ENCODE results near the gene MTMR1.

MTMR1 gene

GRCh38 chrX:150761819-150762216 lies 68.6 kb downstream of the MTMR1 start:
- Histone ChIP-seq H3K27me3 (replicated peaks; ENCODE audit: insufficient read depth, low read length) (no peaks in the 10 kb centered on the region), H2AFZ (ENCODE audit: low read length) (no peak overlapping the region), H3K9ac (ENCODE audit: low read length) (no peak overlapping the region), H4K20me1 (ENCODE audit: insufficient read depth, low read length) (no peaks in the 10 kb centered on the region), H3K4me2 (ENCODE audit: low read depth, low read length) (no peak overlapping the region), H3K4me3 (ENCODE audit: low read length) (no peak overlapping the region), H3F3A (ENCODE audit: insufficient read depth, low read length) (no peaks in the 10 kb centered on the region), H3K27ac (ENCODE audit: low read length) (no peak overlapping the region), H3K9me3 (replicated peaks; ENCODE audit: insufficient read depth, low read length) (no peaks in the 10 kb centered on the region), H3K79me2 (ENCODE audit: low read length) (no peaks in the 10 kb centered on the region), H3K4me1 (ENCODE audit: low read length) (no peaks in the 10 kb centered on the region), H3K9me2 (replicated peaks; ENCODE audit: insufficient read depth, low read length) (no peaks in the 10 kb centered on the region), H3K36me3 (replicated peaks; ENCODE audit: insufficient read depth, low read length) (no peaks in the 10 kb centered on the region)
- DNase-seq: no peak
- TF ChIP-seq, protein P1, sequence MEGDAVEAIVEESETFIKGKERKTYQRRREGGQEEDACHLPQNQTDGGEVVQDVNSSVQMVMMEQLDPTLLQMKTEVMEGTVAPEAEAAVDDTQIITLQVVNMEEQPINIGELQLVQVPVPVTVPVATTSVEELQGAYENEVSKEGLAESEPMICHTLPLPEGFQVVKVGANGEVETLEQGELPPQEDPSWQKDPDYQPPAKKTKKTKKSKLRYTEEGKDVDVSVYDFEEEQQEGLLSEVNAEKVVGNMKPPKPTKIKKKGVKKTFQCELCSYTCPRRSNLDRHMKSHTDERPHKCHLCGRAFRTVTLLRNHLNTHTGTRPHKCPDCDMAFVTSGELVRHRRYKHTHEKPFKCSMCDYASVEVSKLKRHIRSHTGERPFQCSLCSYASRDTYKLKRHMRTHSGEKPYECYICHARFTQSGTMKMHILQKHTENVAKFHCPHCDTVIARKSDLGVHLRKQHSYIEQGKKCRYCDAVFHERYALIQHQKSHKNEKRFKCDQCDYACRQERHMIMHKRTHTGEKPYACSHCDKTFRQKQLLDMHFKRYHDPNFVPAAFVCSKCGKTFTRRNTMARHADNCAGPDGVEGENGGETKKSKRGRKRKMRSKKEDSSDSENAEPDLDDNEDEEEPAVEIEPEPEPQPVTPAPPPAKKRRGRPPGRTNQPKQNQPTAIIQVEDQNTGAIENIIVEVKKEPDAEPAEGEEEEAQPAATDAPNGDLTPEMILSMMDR (IDR thresholded peaks at IDR 0.05; ENCODE audit: low read length): no peak
- TF ChIP-seq EZH2 (optimal IDR thresholded peaks at IDR 0.05; ENCODE audit: low read depth, low read length): no peak
- no peak for TF ChIP-seq EZH2phosphoT487 (IDR thresholded peaks at IDR 0.05; ENCODE audit: low read length)

DNA sequence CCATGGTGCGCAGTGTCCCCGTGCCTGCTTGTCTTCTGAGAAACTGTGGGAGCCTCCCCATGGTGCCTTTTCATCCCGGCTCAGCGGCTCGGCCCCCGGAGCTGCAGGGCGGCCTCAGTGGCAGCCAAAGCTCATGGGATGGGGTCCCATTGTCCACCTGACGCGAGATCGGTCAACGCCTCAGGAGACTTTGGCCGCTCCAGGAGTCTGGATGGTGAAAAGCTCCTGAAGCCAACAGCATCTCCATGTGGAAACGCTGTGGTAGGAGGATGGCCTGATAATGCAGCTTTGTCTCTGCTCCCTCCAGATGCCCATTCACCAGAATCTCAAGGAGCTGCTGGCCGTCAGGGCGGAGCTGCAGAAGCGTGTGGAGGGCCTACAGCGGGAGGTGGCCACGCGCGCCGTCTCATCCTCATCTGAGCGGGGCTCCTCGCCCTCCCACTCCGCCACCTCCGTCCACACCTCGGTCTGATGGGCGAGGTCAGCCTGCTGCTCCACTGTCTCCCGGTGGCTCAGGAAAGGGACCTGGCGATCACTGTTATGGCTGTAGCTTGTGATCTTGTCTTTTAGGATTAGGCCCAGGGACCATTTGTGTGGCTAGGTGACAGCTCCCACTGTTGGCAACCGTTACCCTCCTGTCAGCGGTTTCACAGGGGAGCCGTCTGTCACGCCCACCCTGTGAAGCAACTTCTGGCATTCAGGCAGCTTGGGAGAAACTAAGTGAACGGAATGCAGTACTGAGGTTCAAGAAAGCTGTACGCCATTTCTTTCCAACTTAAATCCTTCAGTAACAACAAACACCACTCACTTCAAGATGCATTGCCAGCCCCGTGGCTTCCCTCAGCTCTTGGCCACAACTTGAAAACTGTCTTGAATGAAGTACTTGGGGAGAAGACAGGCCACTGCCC lies 69.3 kb downstream of the MTMR1 start:
- H4K20me1 ChIP-seq (ENCODE audit: insufficient read depth, low read length): no peaks in the 10 kb centered on the region
- no peaks in the 10 kb centered on the region for H3K9me2 ChIP-seq (replicated peaks; ENCODE audit: insufficient read depth, low read length)
- H3K36me3 ChIP-seq (replicated peaks; ENCODE audit: insufficient read depth, low read length): no peaks in the 10 kb centered on the region
- no peaks in the 10 kb centered on the region for H3F3A ChIP-seq (ENCODE audit: insufficient read depth, low read length)
- no peaks in the 10 kb centered on the region for H3K79me2 ChIP-seq (ENCODE audit: low read length)
- no peak for DNase-seq
- H3K4me1 ChIP-seq (ENCODE audit: low read length): no peaks in the 10 kb centered on the region
- no peak overlapping the region for H3K27ac ChIP-seq (ENCODE audit: low read length)
- H3K4me3 ChIP-seq (ENCODE audit: low read length): no peak overlapping the region
- no peaks in the 10 kb centered on the region for H3K27me3 ChIP-seq (replicated peaks; ENCODE audit: insufficient read depth, low read length)
- H3K9ac ChIP-seq (ENCODE audit: low read length): no peak overlapping the region
- H2AFZ ChIP-seq (ENCODE audit: low read length): no peak overlapping the region
- no peaks in the 10 kb centered on the region for H3K9me3 ChIP-seq (replicated peaks; ENCODE audit: insufficient read depth, low read length)
- no peak overlapping the region for H3K4me2 ChIP-seq (ENCODE audit: low read depth, low read length)
- TF ChIP-seq EZH2phosphoT487 (IDR thresholded peaks at IDR 0.05; ENCODE audit: low read length): no peak
- TF ChIP-seq EZH2 (optimal IDR thresholded peaks at IDR 0.05; ENCODE audit: low read depth, low read length): no peak
- TF ChIP-seq, protein P1 (IDR thresholded peaks at IDR 0.05; ENCODE audit: low read length): no peak

DNA sequence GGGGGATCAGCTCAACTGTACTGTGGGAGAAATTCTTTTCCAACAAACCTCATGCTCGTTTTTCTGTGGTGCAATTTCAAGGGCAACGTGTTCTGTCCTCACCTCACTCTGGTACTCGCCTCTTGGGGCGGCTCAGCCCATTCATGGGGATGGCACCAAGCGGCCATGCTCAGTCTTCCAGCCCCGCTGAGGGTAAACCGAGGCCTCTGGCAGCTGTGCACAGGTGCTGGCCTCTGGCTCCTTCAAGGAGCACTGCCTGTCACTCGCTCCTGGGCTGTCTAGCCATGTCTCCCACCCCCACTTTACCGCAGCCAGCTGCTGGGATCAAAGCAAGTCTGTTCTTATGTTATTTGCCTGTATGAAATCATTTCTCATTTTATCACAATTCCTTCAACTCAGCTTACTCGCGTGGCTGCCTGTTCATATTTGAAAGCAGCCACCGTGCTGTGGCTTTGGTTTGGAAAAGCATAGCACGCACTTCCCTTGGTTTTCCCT lies 70.2 kb downstream of the MTMR1 start:
- Histone ChIP-seq H3K79me2 (ENCODE audit: low read length) (no peaks in the 10 kb centered on the region), H3K9me2 (replicated peaks; ENCODE audit: insufficient read depth, low read length) (no peaks in the 10 kb centered on the region), H3K4me2 (ENCODE audit: low read depth, low read length) (no peak overlapping the region), H2AFZ (ENCODE audit: low read length) (no peak overlapping the region), H3K9ac (ENCODE audit: low read length) (no peak overlapping the region), H3K27ac (ENCODE audit: low read length) (no peak overlapping the region), H3K4me1 (ENCODE audit: low read length) (no peaks in the 10 kb centered on the region), H3K9me3 (replicated peaks; ENCODE audit: insufficient read depth, low read length) (no peaks in the 10 kb centered on the region), H3K36me3 (replicated peaks; ENCODE audit: insufficient read depth, low read length) (no peaks in the 10 kb centered on the region), H4K20me1 (ENCODE audit: insufficient read depth, low read length) (no peaks in the 10 kb centered on the region), H3K4me3 (ENCODE audit: low read length) (no peak overlapping the region), H3K27me3 (replicated peaks; ENCODE audit: insufficient read depth, low read length) (no peaks in the 10 kb centered on the region), H3F3A (ENCODE audit: insufficient read depth, low read length) (no peaks in the 10 kb centered on the region)
- no peak for DNase-seq
- TF ChIP-seq EZH2 (optimal IDR thresholded peaks at IDR 0.05; ENCODE audit: low read depth, low read length): no peak
- TF ChIP-seq EZH2phosphoT487 (IDR thresholded peaks at IDR 0.05; ENCODE audit: low read length): no peak
- TF ChIP-seq, protein P1 (IDR thresholded peaks at IDR 0.05; ENCODE audit: low read length): no peak
